Transverse colon (tissue), 4 donors: ENCODE measurements around the gene TMEM95.

ENCODE experiments used
- POLR2AphosphoS5 ChIP-seq, 3 donors: sonication (generic); formaldehyde crosslinking; IDR thresholded peaks; one replicate each; pipeline ENCODE4 v1.6.1; 2016; ENCODE audit warnings: antibody characterized with exemption in 3 of 3
- TF ChIP-seq, protein P1 (sequence below), 5 experiments: fragments of 200-600 bp in 3 of 5; fragments of 450-650 bp in 2 of 5; sonication (generic) in 3 of 5; IDR thresholded peaks; 1 replicate in 2 of 5; 2 replicates in 3 of 5; pipeline ENCODE4 v1.5.1; 2016 to 2017; ENCODE audit warnings: antibody characterized with exemption in 5 of 5, inconsistent platforms in 3 of 5, mild to moderate bottlenecking in 2 of 5, moderate library complexity in 1 of 5

DNA sequence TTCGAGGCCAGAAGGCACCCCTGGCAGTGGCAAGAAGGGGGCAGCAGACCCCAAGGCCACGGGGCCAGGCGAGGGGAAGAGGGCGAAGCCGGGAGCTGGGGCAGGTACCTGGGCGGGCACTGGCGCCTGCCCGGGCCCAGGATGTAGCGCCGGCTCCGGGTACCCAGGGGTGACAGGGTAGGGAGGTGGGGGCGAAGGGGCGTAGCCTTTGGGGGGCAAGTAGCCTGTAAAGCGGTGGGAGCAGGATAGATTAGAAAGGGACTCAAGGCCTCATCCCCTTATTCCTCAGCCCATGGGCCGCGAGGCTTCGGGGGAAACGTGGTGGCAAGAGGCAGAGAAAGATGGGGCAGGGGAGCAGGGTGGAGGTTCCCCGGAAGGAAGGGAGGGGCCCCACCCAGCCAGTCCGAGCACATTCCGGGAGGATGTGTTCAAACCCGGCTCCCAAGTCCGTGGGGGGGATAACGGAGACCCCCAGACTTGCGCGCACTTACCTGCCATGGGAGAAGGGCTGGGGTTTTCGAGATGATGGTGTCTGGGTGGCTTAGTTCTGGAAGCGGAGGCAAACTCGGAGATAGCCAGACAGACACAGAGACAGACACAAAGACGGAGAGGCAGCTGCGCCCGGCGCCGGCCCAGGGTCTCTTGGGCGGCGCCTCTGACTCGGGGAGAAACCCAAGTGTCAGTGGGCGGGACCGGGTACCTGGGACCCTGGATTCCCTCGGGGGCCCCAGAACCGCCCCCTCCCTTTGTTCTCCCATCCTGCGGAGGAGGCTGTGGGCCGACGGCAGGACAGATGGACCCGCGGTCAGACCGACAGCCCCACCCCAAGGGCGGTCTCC lies 38.9 kb downstream of the TMEM95 start:
- TF ChIP-seq, protein P1, sequence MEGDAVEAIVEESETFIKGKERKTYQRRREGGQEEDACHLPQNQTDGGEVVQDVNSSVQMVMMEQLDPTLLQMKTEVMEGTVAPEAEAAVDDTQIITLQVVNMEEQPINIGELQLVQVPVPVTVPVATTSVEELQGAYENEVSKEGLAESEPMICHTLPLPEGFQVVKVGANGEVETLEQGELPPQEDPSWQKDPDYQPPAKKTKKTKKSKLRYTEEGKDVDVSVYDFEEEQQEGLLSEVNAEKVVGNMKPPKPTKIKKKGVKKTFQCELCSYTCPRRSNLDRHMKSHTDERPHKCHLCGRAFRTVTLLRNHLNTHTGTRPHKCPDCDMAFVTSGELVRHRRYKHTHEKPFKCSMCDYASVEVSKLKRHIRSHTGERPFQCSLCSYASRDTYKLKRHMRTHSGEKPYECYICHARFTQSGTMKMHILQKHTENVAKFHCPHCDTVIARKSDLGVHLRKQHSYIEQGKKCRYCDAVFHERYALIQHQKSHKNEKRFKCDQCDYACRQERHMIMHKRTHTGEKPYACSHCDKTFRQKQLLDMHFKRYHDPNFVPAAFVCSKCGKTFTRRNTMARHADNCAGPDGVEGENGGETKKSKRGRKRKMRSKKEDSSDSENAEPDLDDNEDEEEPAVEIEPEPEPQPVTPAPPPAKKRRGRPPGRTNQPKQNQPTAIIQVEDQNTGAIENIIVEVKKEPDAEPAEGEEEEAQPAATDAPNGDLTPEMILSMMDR (IDR thresholded peaks at IDR 0.05), result no peak
- no peak for TF ChIP-seq POLR2AphosphoS5 (IDR thresholded peaks at IDR 0.05)
